ENCODE measurements around the gene DEDD2. TPM values are rescaled to one million over a fixed set of nuclear protein-coding genes. Genes with fewer than 3 reads are reported as not detected.

The DEDD2 gene
- total RNA-seq, 4 donors from 2014 or later = 20.6 to 60.2 (median 51.6) TPM

DNA sequence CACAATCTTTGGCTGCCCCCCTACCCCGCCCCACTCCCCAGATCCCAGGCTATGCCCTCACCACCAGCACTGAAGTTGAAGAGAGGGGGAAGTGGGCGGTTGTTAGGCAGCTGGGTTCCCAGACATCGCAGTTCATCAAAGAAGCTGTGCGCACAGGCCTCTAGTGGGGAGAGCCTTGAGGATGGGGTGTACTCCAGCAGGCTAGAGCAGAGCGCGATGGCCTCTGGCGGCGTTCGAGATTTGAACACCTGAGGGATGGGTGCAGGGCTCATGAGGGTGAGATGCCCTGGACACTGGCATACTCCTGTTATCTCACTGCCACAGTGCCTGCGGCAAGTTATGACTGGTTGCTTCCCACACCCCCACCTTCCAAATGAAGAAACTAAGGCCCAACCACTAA is 15.0 kb upstream of the DEDD2 start:
- Histone ChIP-seq H3K27ac (peak overlapping the region in 2 of 4 donors; percentile 61 to 94), H3K36me3 (peaks cover 0 to 94% (median 0%) of the 10 kb centered on the region in 3 donors), H3K9me3 (no peaks in the 10 kb centered on the region), H3K4me1 (peaks cover 0 to 18% (median 0%) of the 10 kb centered on the region in 4 donors), H3K27me3 (no peaks in the 10 kb centered on the region), H3K4me3 (no peak overlapping the region)
- TF ChIP-seq POLR2A (IDR thresholded peaks at IDR 0.05) = no peak
- TF ChIP-seq, protein P1, sequence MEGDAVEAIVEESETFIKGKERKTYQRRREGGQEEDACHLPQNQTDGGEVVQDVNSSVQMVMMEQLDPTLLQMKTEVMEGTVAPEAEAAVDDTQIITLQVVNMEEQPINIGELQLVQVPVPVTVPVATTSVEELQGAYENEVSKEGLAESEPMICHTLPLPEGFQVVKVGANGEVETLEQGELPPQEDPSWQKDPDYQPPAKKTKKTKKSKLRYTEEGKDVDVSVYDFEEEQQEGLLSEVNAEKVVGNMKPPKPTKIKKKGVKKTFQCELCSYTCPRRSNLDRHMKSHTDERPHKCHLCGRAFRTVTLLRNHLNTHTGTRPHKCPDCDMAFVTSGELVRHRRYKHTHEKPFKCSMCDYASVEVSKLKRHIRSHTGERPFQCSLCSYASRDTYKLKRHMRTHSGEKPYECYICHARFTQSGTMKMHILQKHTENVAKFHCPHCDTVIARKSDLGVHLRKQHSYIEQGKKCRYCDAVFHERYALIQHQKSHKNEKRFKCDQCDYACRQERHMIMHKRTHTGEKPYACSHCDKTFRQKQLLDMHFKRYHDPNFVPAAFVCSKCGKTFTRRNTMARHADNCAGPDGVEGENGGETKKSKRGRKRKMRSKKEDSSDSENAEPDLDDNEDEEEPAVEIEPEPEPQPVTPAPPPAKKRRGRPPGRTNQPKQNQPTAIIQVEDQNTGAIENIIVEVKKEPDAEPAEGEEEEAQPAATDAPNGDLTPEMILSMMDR (IDR thresholded peaks at IDR 0.05) = no peak
- DNase-seq = no peak

DNA sequence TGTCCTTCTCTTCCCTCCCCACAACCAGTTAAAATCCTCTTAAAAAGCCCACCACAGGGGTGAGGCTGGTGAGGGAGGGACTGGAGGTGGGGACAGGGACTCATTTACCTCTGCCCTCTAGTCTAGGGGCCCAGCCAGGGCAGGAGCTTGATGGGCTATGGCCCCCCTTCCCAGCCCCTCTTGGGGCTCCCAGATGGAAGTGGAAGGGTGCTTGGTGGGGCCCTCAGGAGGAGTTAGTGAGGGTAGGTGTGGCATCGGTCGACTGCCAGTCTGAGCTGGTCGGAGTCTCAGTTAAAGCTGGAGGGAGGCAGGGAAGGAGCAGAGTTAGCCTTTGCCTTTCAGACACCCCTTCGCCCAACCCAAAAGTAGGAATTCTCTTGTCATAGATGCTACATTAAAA is 13.1 kb upstream of the DEDD2 start:
- DNase-seq = no peak
- no peaks in the 10 kb centered on the region for H3K27me3 ChIP-seq
- peaks cover 0 to 95% (median 0%) of the 10 kb centered on the region in 3 donors for H3K36me3 ChIP-seq
- H3K4me1 ChIP-seq = peaks cover 0 to 18% (median 0%) of the 10 kb centered on the region in 4 donors
- H3K4me3 ChIP-seq = no peak overlapping the region
- H3K27ac ChIP-seq = no peak overlapping the region
- TF ChIP-seq POLR2A (IDR thresholded peaks at IDR 0.05) = no peak
- TF ChIP-seq, protein P1 (IDR thresholded peaks at IDR 0.05) = no peak
- no peaks in the 10 kb centered on the region for H3K9me3 ChIP-seq

DNA sequence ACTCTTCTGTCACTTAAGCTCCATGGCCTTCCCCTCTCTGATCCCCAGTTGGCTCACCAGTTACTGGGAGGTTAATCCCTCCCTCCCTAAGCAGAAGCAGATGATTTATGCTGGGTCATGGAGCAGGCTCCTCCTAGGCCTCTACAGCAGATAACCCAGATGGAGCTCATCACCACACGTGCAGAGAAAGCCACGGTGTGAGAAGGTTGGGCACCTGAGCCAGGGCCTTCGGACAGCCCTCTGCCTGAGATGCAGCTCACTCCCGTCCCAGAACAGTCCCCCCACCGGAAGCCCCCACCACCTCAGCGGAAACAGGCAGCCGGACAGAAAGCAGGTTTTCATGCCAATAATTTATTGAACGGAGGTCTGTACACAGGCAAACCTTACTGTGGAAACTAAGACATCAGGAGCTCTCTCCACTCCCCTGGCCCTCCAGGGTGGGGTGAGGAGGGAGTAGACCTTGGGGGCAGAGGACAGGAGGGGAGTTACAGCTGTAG is 12.4 kb upstream of the DEDD2 start:
- Histone ChIP-seq H3K27me3 (no peaks in the 10 kb centered on the region), H3K36me3 (peaks cover 0 to 95% (median 0%) of the 10 kb centered on the region in 3 donors), H3K27ac (no peak overlapping the region), H3K4me1 (peaks cover 0 to 17% (median 0%) of the 10 kb centered on the region in 4 donors), H3K9me3 (no peaks in the 10 kb centered on the region), H3K4me3 (no peak overlapping the region)
- DNase-seq = no peak
- TF ChIP-seq, protein P1 (IDR thresholded peaks at IDR 0.05) = no peak
- TF ChIP-seq POLR2A (IDR thresholded peaks at IDR 0.05) = no peak

DNA sequence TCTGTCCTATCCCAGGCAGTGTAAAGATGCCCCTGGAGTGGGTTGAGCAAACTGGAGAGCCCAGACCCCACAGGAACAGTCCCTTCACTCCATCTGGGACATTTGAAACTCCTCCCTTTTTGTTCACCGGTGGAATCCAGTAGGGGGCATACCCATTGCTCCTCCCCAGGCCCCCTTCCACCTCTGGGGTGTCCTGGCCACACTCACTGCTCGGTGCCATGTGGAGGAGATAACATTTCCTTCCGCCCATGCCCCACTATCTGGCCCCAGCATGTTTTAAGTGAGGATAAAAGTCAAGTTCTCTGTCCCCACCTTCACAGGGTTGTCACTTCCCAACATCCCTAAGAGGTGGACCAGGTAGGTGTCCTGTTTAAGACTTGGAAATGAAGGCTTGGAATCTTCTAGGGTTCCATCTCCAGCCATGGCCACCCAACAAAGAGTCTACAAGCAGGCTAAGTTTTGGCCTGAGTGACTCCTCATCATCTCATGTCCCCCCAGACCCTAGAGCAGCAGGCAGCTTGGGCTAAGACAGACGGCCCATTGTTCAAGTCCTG is 11.9 kb upstream of the DEDD2 start:
- Histone ChIP-seq H3K4me1 (peaks cover 0 to 12% (median 0%) of the 10 kb centered on the region in 4 donors), H3K27me3 (no peaks in the 10 kb centered on the region), H3K9me3 (no peaks in the 10 kb centered on the region), H3K36me3 (peaks cover 0 to 95% (median 0%) of the 10 kb centered on the region in 3 donors), H3K27ac (no peak overlapping the region), H3K4me3 (no peak overlapping the region)
- no peak for DNase-seq
- no peak for TF ChIP-seq POLR2A (IDR thresholded peaks at IDR 0.05)
- TF ChIP-seq, protein P1 (IDR thresholded peaks at IDR 0.05) = no peak

DNA sequence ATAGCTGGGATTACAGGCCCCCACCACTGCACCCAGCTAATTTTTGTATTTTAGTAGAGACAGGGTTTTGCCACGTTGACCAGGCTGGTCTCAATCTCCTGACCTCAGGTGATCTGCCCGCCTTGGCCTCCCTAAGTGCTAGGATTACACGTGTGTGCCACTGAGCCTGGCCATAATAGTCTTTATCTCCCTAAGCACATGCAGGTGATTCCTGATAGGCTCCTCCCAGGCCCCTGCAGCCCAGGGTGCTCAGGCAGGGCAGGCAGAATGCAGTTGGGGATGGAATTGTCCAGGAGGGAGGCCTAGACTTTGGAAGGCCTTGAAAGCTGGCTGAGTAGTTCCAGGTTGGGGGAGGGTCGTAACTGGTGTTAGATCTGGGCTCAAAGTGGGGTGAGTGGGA is 11.2 kb upstream of the DEDD2 start:
- Histone ChIP-seq H3K9me3 (no peaks in the 10 kb centered on the region), H3K4me1 (peaks cover 0 to 8% (median 0%) of the 10 kb centered on the region in 4 donors), H3K4me3 (no peak overlapping the region), H3K27ac (no peak overlapping the region), H3K36me3 (peaks cover 0 to 92% (median 0%) of the 10 kb centered on the region in 3 donors), H3K27me3 (no peaks in the 10 kb centered on the region)
- DNase-seq = no peak
- no peak for TF ChIP-seq POLR2A (IDR thresholded peaks at IDR 0.05)
- TF ChIP-seq, protein P1 (IDR thresholded peaks at IDR 0.05) = no peak
